Mucosa of descending colon (tissue), 3 donors: ENCODE results near the gene PSMB3. TPM values are rescaled to one million over a fixed set of nuclear protein-coding genes. Genes with fewer than 3 reads are reported as not detected.

Experiments used
- ATAC-seq: fragments of 200-7000 bp; cut with Tn5 transposase; one replicate; pipeline ENCODE4 v1.9.1; 2020; ENCODE audit warnings: mild to moderate bottlenecking, moderate library complexity
- DNase-seq, 3 donors: peaks; one replicate each; pipeline ENCODE4 v3.0.0-alpha.2; 2020
- H3K36me3 ChIP-seq: fragments of 200-600 bp; one replicate; pipeline ENCODE4 v1.8.0; 2021; ENCODE audit warnings: low read depth, mild to moderate bottlenecking
- H3K4me1 ChIP-seq: fragments of 200-600 bp; one replicate; pipeline ENCODE4 v1.8.0; 2021; ENCODE audit warnings: low read depth, mild to moderate bottlenecking
- H3K4me3 ChIP-seq: fragments of 200-600 bp; one replicate; pipeline ENCODE4 v1.8.0; 2021; ENCODE audit warnings: mild to moderate bottlenecking
- H3K9me3 ChIP-seq: fragments of 200-600 bp; one replicate; pipeline ENCODE4 v1.8.0; 2021; ENCODE audit warnings: mild to moderate bottlenecking
- intact Hi-C, 2 donors: fragments of 100-400 bp; cut with DNase I in 1 of 2; cut with micrococcal nuclease in 1 of 2; formaldehyde crosslinking; loops; one replicate each; pipeline versions ENCODE4 v1.11.0 to v1.11.1; 2022; cut with DNase I, micrococcal nuclease
- total RNA-seq, 3 donors: library from RNA; stranded (reverse); fragmentation: NEBNext Ultra II Directional in 2 of 3; extraction: Animal tissue kit (Norgen Biotek cat#: 25700) in 2 of 3; gene quantifications; one replicate each; pipeline versions ENCODE4 v1.2.1 to v1.2.4, GENCODE V29; 2021 to 2023
- TF ChIP-seq, protein P1 (sequence below): fragments of 200-600 bp; IDR thresholded peaks from one replicate; pipeline ENCODE4 v1.8.0; 2022; ENCODE audit warnings: antibody characterized with exemption, mild to moderate bottlenecking
- donor health status: DM: no; HTN: no; CAD: no; lungs with moderate emphysema.
- donor health status: DM: no; HTN: no; CAD: no.
- donor health status: DM: no; HTN: yes; CAD: no.

Gene PSMB3
- total RNA-seq, 3 donors from 2014 or later, result 129 to 197 (median 145) TPM

- intact Hi-C loops, result loop anchor here in 1 of 2 donors (10.0 kb wide), 1 partner anchor 46 kb away; no protein-coding TSS in a partner anchor
- DNase-seq (no peak), ATAC-seq (no peak)
- Histone ChIP-seq H3K36me3 (no peaks in the 10 kb centered on the region), H3K4me3 (no peak overlapping the region), H3K9me3 (no peaks in the 10 kb centered on the region), H3K4me1 (no peaks in the 10 kb centered on the region)
- TF ChIP-seq, protein P1, sequence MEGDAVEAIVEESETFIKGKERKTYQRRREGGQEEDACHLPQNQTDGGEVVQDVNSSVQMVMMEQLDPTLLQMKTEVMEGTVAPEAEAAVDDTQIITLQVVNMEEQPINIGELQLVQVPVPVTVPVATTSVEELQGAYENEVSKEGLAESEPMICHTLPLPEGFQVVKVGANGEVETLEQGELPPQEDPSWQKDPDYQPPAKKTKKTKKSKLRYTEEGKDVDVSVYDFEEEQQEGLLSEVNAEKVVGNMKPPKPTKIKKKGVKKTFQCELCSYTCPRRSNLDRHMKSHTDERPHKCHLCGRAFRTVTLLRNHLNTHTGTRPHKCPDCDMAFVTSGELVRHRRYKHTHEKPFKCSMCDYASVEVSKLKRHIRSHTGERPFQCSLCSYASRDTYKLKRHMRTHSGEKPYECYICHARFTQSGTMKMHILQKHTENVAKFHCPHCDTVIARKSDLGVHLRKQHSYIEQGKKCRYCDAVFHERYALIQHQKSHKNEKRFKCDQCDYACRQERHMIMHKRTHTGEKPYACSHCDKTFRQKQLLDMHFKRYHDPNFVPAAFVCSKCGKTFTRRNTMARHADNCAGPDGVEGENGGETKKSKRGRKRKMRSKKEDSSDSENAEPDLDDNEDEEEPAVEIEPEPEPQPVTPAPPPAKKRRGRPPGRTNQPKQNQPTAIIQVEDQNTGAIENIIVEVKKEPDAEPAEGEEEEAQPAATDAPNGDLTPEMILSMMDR, result no peak
Measured at GRCh38 chr17:38768417-38768816, 15.9 kb downstream of the PSMB3 start.

DNA sequence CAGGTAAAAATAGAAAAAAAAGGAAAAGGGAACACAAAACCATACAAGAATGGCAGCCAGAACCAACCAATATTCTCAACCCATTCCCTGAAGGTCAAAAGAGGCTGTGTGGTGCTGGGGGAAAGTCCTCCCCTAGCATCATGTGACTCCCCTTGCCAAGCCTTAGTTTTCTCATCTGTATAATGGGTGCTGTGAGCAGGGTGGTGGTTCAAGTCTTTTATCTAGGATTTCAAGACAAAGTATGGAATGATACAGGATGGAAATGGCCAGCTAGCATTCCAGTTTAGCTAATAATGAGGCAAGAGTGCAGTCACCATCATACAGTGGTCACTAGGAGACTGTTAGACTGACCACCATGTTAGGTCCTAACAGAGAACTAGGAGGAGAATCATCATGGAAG lies 20.7 kb downstream of the PSMB3 start:
- ATAC-seq, result no peak
- Histone ChIP-seq H3K4me1 (no peaks in the 10 kb centered on the region), H3K4me3 (no peak overlapping the region), H3K36me3 (peaks cover 3% of the 10 kb centered on the region), H3K9me3 (no peaks in the 10 kb centered on the region)
- intact Hi-C loops, result no loop called here
- TF ChIP-seq, protein P1, result no peak
- DNase-seq, result no peak

DNA sequence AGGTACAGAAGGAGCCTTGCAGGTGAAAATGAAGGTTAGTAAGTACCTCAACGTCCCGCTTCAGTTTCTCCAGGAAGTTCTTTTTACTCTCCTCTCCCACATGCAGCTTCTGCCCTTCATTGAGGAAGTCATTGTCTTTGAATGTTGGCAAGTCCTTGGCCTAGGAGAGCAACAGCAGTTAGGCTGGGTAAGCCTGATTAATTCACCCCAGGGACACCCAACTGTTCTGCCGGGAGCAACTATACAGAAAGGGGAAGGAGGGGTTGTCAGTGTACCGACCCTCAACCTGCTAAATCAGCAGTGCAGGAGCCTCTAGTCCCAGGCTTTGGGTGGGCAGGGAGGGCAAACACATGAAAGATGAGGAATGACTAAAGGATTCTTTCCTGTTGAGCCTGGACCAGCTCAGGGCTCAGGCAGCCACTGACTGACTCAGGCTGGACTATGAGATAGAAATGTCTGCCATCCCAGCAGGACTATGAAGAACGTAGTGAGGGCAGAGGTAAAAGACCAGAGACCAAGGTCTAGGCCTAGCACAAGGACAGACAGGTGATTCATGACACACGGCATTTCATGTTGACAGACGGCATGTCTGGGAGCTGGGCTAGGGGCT lies 25.2 kb downstream of the PSMB3 start:
- TF ChIP-seq, protein P1, result no peak
- intact Hi-C loops, result no loop called here
- no peak for DNase-seq
- Histone ChIP-seq H3K4me3 (no peak overlapping the region), H3K36me3 (peaks cover 24% of the 10 kb centered on the region), H3K9me3 (no peaks in the 10 kb centered on the region), H3K4me1 (no peaks in the 10 kb centered on the region)
- ATAC-seq, result no peak

DNA sequence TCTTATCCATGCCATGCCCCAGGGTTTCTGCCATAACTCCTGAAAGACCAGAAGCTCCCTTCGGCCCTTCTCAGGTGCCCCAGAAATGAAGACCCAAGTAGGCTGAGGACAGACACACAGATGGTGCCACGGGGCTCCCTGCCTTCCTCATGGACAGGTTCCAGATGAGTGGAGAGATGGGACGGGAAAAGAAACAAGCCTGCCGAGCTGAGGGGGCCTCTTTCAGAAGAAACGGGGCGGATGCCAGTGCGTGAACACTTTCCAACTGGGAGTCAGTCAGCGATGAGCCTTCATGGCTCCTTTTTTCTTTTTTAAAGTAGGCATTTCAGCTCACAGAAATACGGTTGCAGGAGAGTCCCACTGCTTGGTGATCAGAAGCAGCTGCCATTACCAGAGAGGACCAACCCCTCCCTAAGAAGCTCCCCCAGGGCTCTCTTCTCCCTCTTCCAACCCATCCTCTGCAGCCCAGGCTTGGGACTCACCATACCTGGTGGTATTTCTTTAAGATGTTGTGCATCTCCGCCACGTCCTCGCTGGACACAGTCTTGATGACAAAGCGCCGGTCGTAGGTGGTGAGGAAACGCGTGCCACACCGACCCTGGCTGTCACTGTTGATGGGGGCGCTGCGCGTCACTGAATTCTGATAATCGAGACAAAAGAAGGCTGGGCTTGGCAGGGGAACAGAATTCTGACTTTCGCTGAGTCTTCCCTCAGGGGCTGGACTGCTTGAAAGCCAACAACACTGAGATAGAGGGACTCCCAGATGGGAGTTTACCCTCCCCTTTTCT lies 27.6 kb downstream of the PSMB3 start:
- no peak for ATAC-seq
- H3K4me1 ChIP-seq, result no peaks in the 10 kb centered on the region
- peaks cover 31% of the 10 kb centered on the region for H3K36me3 ChIP-seq
- DNase-seq, result no peak
- no peaks in the 10 kb centered on the region for H3K9me3 ChIP-seq
- H3K4me3 ChIP-seq, result no peak overlapping the region
- TF ChIP-seq, protein P1, result no peak
- intact Hi-C loops, result no loop called here

GRCh38 chr17:38783227-38783626 lies 30.7 kb downstream of the PSMB3 start:
- Histone ChIP-seq H3K4me3 (no peak overlapping the region), H3K9me3 (no peaks in the 10 kb centered on the region), H3K4me1 (no peaks in the 10 kb centered on the region), H3K36me3 (peaks cover 28% of the 10 kb centered on the region)
- TF ChIP-seq, protein P1, result no peak
- no peak for ATAC-seq
- DNase-seq, result no peak
- intact Hi-C loops, result no loop called here
